ENCODE measurements around the gene FAM180A.

- TF ChIP-seq CTCF (conservative IDR thresholded peaks at IDR 0.05; ENCODE audit: low read depth, low read length) (no peak), EZH2 (IDR thresholded peaks at IDR 0.05; ENCODE audit: low read length, unreplicated experiment) (no peak)
Observed at GRCh38 chr7:135757719-135758411, 9.3 kb upstream of the FAM180A start.

Data from PC-3 (cell line).